Measurements from ENCODE around the gene TMEM72.

Gene TMEM72

GRCh38 chr10:44974628-44975430 lies 63.7 kb downstream of the TMEM72 start:
- H3K79me2 ChIP-seq = peaks cover 5% of the 10 kb centered on the region
- H3K27me3 ChIP-seq (ENCODE audit: control insufficient read depth, insufficient read depth, low read length) = no peaks in the 10 kb centered on the region
- H3K9me3 ChIP-seq (ENCODE audit: control insufficient read depth, low read length) = no peaks in the 10 kb centered on the region
- peaks cover 7% of the 10 kb centered on the region for H3K4me1 ChIP-seq
- no peak overlapping the region for H3K9ac ChIP-seq
- H3K27ac ChIP-seq = no peak overlapping the region
- no peaks in the 10 kb centered on the region for H3K36me3 ChIP-seq (ENCODE audit: control insufficient read depth, insufficient read depth, low read length)
- H3K4me3 ChIP-seq (ENCODE audit: low read depth, low read length) = peak overlapping the region; percentile 44
- H3K4me2 ChIP-seq (ENCODE audit: low read length) = peak overlapping the region; percentile 57
- peak overlapping the region; percentile 24 for H2AFZ ChIP-seq
- TF ChIP-seq, protein P1, sequence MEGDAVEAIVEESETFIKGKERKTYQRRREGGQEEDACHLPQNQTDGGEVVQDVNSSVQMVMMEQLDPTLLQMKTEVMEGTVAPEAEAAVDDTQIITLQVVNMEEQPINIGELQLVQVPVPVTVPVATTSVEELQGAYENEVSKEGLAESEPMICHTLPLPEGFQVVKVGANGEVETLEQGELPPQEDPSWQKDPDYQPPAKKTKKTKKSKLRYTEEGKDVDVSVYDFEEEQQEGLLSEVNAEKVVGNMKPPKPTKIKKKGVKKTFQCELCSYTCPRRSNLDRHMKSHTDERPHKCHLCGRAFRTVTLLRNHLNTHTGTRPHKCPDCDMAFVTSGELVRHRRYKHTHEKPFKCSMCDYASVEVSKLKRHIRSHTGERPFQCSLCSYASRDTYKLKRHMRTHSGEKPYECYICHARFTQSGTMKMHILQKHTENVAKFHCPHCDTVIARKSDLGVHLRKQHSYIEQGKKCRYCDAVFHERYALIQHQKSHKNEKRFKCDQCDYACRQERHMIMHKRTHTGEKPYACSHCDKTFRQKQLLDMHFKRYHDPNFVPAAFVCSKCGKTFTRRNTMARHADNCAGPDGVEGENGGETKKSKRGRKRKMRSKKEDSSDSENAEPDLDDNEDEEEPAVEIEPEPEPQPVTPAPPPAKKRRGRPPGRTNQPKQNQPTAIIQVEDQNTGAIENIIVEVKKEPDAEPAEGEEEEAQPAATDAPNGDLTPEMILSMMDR (IDR thresholded peaks at IDR 0.05) = peak; percentile 99

- TF ChIP-seq, protein P1 (IDR thresholded peaks at IDR 0.05) = no peak
- peaks cover 7% of the 10 kb centered on the region for H3K4me1 ChIP-seq
- H3K4me3 ChIP-seq (ENCODE audit: low read depth, low read length) = no peak overlapping the region
- no peaks in the 10 kb centered on the region for H3K36me3 ChIP-seq (ENCODE audit: control insufficient read depth, insufficient read depth, low read length)
- H3K9ac ChIP-seq = no peak overlapping the region
- peaks cover 5% of the 10 kb centered on the region for H3K79me2 ChIP-seq
- peak overlapping the region; percentile 7 for H3K4me2 ChIP-seq (ENCODE audit: low read length)
- H3K27me3 ChIP-seq (ENCODE audit: control insufficient read depth, insufficient read depth, low read length) = no peaks in the 10 kb centered on the region
- H3K27ac ChIP-seq = no peak overlapping the region
- no peaks in the 10 kb centered on the region for H3K9me3 ChIP-seq (ENCODE audit: control insufficient read depth, low read length)
- H2AFZ ChIP-seq = no peak overlapping the region
These were observed 64.5 kb downstream of the TMEM72 start for GRCh38 chr10:44975431-44976331.

DNA sequence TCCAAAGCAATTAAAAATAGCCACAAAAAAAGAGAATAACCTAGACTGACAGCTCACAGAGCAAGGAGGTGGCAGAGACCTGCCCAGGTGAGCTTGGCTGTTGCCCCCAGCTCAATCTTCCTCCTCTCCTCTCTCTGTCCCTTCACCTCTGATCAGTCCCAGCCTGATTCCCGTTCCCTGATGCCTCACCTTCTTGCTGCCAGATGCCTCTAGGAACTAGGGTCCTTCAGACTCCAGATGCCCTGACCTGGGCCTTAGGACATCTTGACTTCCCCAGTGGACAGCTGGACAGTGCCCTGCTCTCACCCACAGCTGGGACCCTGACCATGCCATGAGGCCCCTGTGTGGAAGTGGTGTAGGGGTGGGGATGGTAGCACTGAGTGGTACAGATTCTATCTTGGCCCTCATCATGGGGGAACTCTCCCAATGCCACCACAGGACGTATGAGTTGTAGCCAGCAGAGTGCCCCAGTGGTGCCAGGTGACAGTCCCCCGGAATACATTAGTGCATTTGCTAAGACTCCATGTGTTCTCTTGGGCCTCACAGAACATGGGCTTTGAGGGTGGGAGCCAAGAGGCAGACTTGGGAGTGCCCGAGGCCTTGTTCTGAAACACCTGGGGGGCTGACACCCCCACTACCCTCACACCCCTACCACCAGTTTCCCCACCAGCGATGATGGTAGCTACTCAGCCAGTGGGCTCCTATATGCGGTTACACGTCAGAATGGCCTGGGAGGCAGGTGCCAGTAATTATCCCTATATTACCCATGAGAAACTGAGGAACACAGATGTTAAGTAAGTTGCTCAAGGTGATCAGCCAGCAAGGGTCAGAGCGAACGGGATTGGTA lies 65.4 kb downstream of the TMEM72 start:
- peaks cover 5% of the 10 kb centered on the region for H3K79me2 ChIP-seq
- H3K27ac ChIP-seq = no peak overlapping the region
- no peaks in the 10 kb centered on the region for H3K36me3 ChIP-seq (ENCODE audit: control insufficient read depth, insufficient read depth, low read length)
- no peak overlapping the region for H3K9ac ChIP-seq
- H3K4me2 ChIP-seq (ENCODE audit: low read length) = peak overlapping the region; percentile 7
- H3K9me3 ChIP-seq (ENCODE audit: control insufficient read depth, low read length) = no peaks in the 10 kb centered on the region
- TF ChIP-seq, protein P1 (IDR thresholded peaks at IDR 0.05) = no peak
- no peak overlapping the region for H2AFZ ChIP-seq
- peaks cover 7% of the 10 kb centered on the region for H3K4me1 ChIP-seq
- no peaks in the 10 kb centered on the region for H3K27me3 ChIP-seq (ENCODE audit: control insufficient read depth, insufficient read depth, low read length)
- no peak overlapping the region for H3K4me3 ChIP-seq (ENCODE audit: low read depth, low read length)

DNA sequence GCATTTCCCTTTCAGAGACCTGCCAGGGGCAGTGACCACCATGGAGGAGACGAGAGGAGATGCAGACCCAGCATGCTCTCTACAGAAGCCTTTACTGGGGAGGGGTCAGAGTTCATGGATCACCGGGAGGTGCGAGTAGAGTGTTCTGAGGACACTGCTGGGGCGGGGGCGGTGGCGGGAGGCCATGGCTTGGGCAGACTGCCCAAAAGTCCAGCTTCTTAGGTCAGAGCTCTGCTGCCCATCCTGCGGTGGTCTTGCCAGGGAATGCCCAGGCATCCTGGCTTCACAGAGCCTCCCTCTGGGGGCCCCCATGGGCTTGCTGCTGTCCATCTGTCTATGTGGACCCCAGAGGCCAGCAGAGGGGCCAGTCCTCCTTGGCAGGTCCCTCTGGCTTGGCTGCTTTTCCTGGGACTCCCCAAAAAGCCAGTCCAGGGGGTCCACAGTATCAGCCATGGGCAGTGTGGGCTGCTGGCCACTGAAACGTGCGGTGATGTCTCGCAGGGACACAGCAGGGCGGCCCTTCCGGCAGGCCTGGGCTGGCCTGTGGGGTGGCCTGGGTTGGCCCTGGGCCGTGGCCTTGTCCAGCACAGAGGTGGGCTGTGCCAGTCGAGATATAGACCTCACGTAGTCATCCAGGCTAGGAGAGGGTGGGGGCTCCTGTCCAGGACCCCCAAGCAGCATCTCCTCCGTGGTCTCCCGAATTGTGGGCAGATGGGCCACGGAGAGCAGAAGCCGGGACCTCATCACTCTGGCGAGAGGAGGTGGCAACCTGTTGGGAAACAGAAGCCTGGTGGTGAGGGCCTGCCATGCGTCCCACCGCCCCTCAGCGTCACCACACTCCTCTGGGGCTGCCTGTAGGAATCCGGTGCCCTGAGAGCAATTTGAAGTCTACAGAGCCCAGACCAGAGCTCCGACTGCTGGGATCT lies 66.4 kb downstream of the TMEM72 start:
- peaks cover 5% of the 10 kb centered on the region for H3K79me2 ChIP-seq
- H3K4me3 ChIP-seq (ENCODE audit: low read depth, low read length) = peak overlapping the region; percentile 62
- no peaks in the 10 kb centered on the region for H3K27me3 ChIP-seq (ENCODE audit: control insufficient read depth, insufficient read depth, low read length)
- H3K9me3 ChIP-seq (ENCODE audit: control insufficient read depth, low read length) = no peaks in the 10 kb centered on the region
- TF ChIP-seq, protein P1 (IDR thresholded peaks at IDR 0.05) = no peak
- peak overlapping the region; percentile 77 for H3K4me2 ChIP-seq (ENCODE audit: low read length)
- H3K27ac ChIP-seq = peak overlapping the region; percentile 53
- H3K36me3 ChIP-seq (ENCODE audit: control insufficient read depth, insufficient read depth, low read length) = no peaks in the 10 kb centered on the region
- H3K9ac ChIP-seq = no peak overlapping the region
- peaks cover 7% of the 10 kb centered on the region for H3K4me1 ChIP-seq
- H2AFZ ChIP-seq = no peak overlapping the region
